Endothelial cell of umbilical vein (primary cell): Measurements from ENCODE around the gene SLC23A3. TPM values are rescaled to one million over a fixed set of nuclear protein-coding genes. Genes with fewer than 3 reads are reported as not detected.

Experiments
- BruUV-seq: library from RNA; stranded (reverse); fragments of 400-500 nt; replicated peaks from 2 replicates; lab custom pipeline; 2021; lab: Mats Ljungman, UMichigan
- CTCF ChIA-PET: fragments of 300-600, 350-600 bp; sonication (Branson Sonifier 250); formaldehyde crosslinking; loops from one replicate; lab custom pipeline; 2021; ENCODE audit warnings: antibody characterized with exemption, inconsistent platforms; lab: Charles Lee
- POLR2A ChIA-PET: fragments of 300-600, 350-600 bp; sonication (Branson Sonifier 250); formaldehyde crosslinking; loops from one replicate; lab custom pipeline; 2021; ENCODE audit warnings: antibody characterized with exemption, inconsistent platforms; lab: Charles Lee
- DNase-seq: peaks from one replicate; pipeline ENCODE4 v3.0.0-alpha.2; 2011; ENCODE audit warnings: low read depth, low spot score
- FAIRE-seq: peaks from 2 replicates; lab custom pipeline; 2011; peaks lifted over from hg19 to GRCh38; lab: Jason Lieb, UNC
- H2AFZ ChIP-seq: 2 replicates; pipeline ENCODE4 v1.6.0; 2012; ENCODE audit warnings: low read depth, low read length, control low read depth, inconsistent platforms
- H3K27ac ChIP-seq: 2 replicates; pipeline ENCODE4 v1.5.1; 2011; ENCODE audit warnings: low read depth, mild to moderate bottlenecking, control low read depth, low read length, moderate library complexity; ENCODE audit not compliant: insufficient read depth
- H3K27me3 ChIP-seq, 2 experiments: 2 replicates each; pipeline versions ENCODE4 v1.6.0 to v1.6.1; 2011; ENCODE audit warnings: low read length in 2 of 2, mixed read lengths in 1 of 2; ENCODE audit not compliant: control insufficient read depth in 2 of 2, insufficient read depth in 2 of 2
- H3K36me3 ChIP-seq, 2 experiments: 2 replicates in 1 of 2; 3 replicates in 1 of 2; pipeline ENCODE4 v1.5.1; 2011; ENCODE audit warnings: low read length in 2 of 2, mild to moderate bottlenecking in 1 of 2, moderate library complexity in 1 of 2; ENCODE audit not compliant: control insufficient read depth in 2 of 2, insufficient read depth in 2 of 2; ENCODE audit errors: extremely low read depth in 1 of 2
- H3K4me1 ChIP-seq: 3 replicates; pipeline ENCODE4 v1.5.1; 2011; ENCODE audit warnings: mild to moderate bottlenecking, low read length; ENCODE audit not compliant: control insufficient read depth, insufficient read depth; ENCODE audit errors: extremely low read depth
- H3K4me2 ChIP-seq: 2 replicates; pipeline ENCODE4 v1.6.1; 2011; ENCODE audit warnings: low read length, control low read depth, mixed read lengths; ENCODE audit not compliant: insufficient read depth
- H3K4me3 ChIP-seq, 3 experiments: fragments of 200-600 bp in 1 of 3; sonication (generic), shearing (Covaris generic) in 1 of 3; replicated peaks in 1 of 3; 2 replicates each; pipeline ENCODE4 v1.5.1; 2011 to 2016; ENCODE audit warnings: control low read depth in 3 of 3, low read length in 3 of 3, mild to moderate bottlenecking in 2 of 3, inconsistent platforms in 1 of 3, low read depth in 1 of 3, moderate library complexity in 1 of 3; ENCODE audit not compliant: insufficient read depth in 1 of 3
- H3K79me2 ChIP-seq: 2 replicates; pipeline ENCODE4 v1.6.0; 2012; ENCODE audit warnings: low read length, inconsistent platforms; ENCODE audit not compliant: control insufficient read depth, insufficient read depth
- H3K9ac ChIP-seq: replicated peaks from 2 replicates; pipeline ENCODE3; 2011; ENCODE audit warnings: low read length, control low read depth; ENCODE audit not compliant: insufficient read depth; ENCODE audit errors: extremely low read depth
- H3K9me1 ChIP-seq: replicated peaks from 3 replicates; pipeline ENCODE4 v1.6.0; 2011; ENCODE audit warnings: mild to moderate bottlenecking, low read length; ENCODE audit not compliant: control insufficient read depth, insufficient read depth; ENCODE audit errors: extremely low read depth
- H3K9me3 ChIP-seq: replicated peaks from 2 replicates; pipeline ENCODE4 v1.5.1; 2012; ENCODE audit warnings: low read length, inconsistent platforms; ENCODE audit not compliant: control insufficient read depth, insufficient read depth
- H4K20me1 ChIP-seq: replicated peaks from 2 replicates; pipeline ENCODE3; 2011; ENCODE audit warnings: mild to moderate bottlenecking, low read length; ENCODE audit not compliant: control insufficient read depth, insufficient read depth; ENCODE audit errors: extremely low read depth
- EZH2 ChIP-seq: IDR thresholded peaks from 2 replicates; pipeline ENCODE4 v1.6.1; 2012; ENCODE audit warnings: borderline replicate concordance, low read depth, mild to moderate bottlenecking, moderate library complexity, low read length, inconsistent platforms; ENCODE audit not compliant: severe bottlenecking
- FOS ChIP-seq: IDR thresholded peaks from 2 replicates; pipeline ENCODE4 v1.6.1; 2011; ENCODE audit warnings: mild to moderate bottlenecking, low read length, moderate library complexity, borderline replicate concordance; ENCODE audit not compliant: insufficient read depth
- MYC ChIP-seq: IDR thresholded peaks from one replicate; pipeline ENCODE4 v1.6.1; 2011; ENCODE audit warnings: mild to moderate bottlenecking, low read depth, low read length
- POLR2A ChIP-seq: IDR thresholded peaks from 2 replicates; pipeline ENCODE4 v1.6.1; 2012; ENCODE audit warnings: low read depth, mild to moderate bottlenecking, control low read depth, low read length
- POLR2AphosphoS5 ChIP-seq: IDR thresholded peaks from 2 replicates; pipeline ENCODE4 v1.6.1; 2012; ENCODE audit warnings: low read depth, mild to moderate bottlenecking, control low read depth, low read length, moderate library complexity; ENCODE audit not compliant: insufficient read depth
- dilution Hi-C: fragments of 300-500 bp; cut with MboI; formaldehyde crosslinking; loops from one replicate; pipeline ENCODE4 v1.15.0; 2019; ENCODE audit warnings: low sequenced_read_pairs; ENCODE audit not compliant: extremely low pct_ligation_motif_present
- intact Hi-C: fragments of 100-400 bp; cut with micrococcal nuclease; formaldehyde crosslinking; loops from one replicate; pipeline ENCODE4 v1.10.0; 2022
- polyA plus RNA-seq, 4 experiments: library from polyadenylated mRNA; depleted of rRNA in 3 of 4; stranded (reverse) in 3 of 4; unstranded in 1 of 4; fragments of >200 nt; gene quantifications; 2 replicates each; pipeline versions ENCODE4 v1.2.1 to v1.2.3, GENCODE V29; 2011 to 2012; ENCODE audit warnings: missing spikeins in 1 of 4
- total RNA-seq: library from RNA; stranded (reverse); gene quantifications from 2 replicates; pipeline ENCODE4 v1.2.3, GENCODE V29; 2021

Gene SLC23A3
- total and polyA plus RNA-seq, 2 donors (not counting 3 experiments of a cell fraction or from before 2014, with no cell fraction given): 2.7 to 7.1 TPM

- intact Hi-C loops (loop anchor here (5.0 kb wide), 1 partner anchor 157 kb away; no protein-coding TSS in a partner anchor), dilution Hi-C loops (no loop called here)
- Histone ChIP-seq H3K4me3 (no peak overlapping the region), H3K9me1 (no peaks in the 10 kb centered on the region), H3K9ac (no peak overlapping the region), H3K4me1 (peaks cover 14% of the 10 kb centered on the region), H3K27ac (no peak overlapping the region), H4K20me1 (no peaks in the 10 kb centered on the region), H2AFZ (no peak overlapping the region), H3K79me2 (no peaks in the 10 kb centered on the region), H3K27me3 (no peaks in the 10 kb centered on the region), H3K36me3 (peaks cover 3 to 8% of the 10 kb centered on the region in 2 experiments), H3K4me2 (no peak overlapping the region), H3K9me3 (no peaks in the 10 kb centered on the region)
- FAIRE-seq: no peak
- ChIA-PET CTCF (no interaction called here), POLR2A (no interaction called here)
- TF ChIP-seq FOS (no peak), EZH2 (no peak), POLR2AphosphoS5 (no peak), MYC (no peak)
- no peak for DNase-seq
- BruUV-seq: no TSS peak
Observed at GRCh38 chr2:219214786-219215185, 45.0 kb upstream of the SLC23A3 start.

- H3K36me3 ChIP-seq: peaks cover 3 to 10% of the 10 kb centered on the region in 2 experiments
- FAIRE-seq (no peak), DNase-seq (no peak)
- H3K4me3 ChIP-seq: no peak overlapping the region
- H2AFZ ChIP-seq: no peak overlapping the region
- BruUV-seq: no TSS peak
- dilution Hi-C loops (no loop called here), intact Hi-C loops (no loop called here)
- H4K20me1 ChIP-seq: no peaks in the 10 kb centered on the region
- POLR2A ChIA-PET: no interaction called here
- H3K9me3 ChIP-seq: no peaks in the 10 kb centered on the region
- no peak overlapping the region for H3K9ac ChIP-seq
- no peaks in the 10 kb centered on the region for H3K27me3 ChIP-seq
- no peak overlapping the region for H3K27ac ChIP-seq
- H3K4me1 ChIP-seq: peaks cover 10% of the 10 kb centered on the region
- TF ChIP-seq POLR2A: no peak
- CTCF ChIA-PET: no interaction called here
- no peak overlapping the region for H3K4me2 ChIP-seq
- H3K79me2 ChIP-seq: no peaks in the 10 kb centered on the region
- H3K9me1 ChIP-seq: no peaks in the 10 kb centered on the region
Observed at GRCh38 chr2:219214141-219214540, 44.3 kb upstream of the SLC23A3 start.
